ENCODE data around the gene BBS4.
"Not testable (repeated sequence)": the region's sequence is repeated elsewhere in the genome, so short reads cannot be mapped to it uniquely, and the experiment has no call there.

The BBS4 gene

GRCh38 chr15:72700076-72700475 is 14.1 kb downstream of the BBS4 start:
- no peak for DNase-seq (ENCODE audit: low spot score)

GRCh38 chr15:72706266-72706665 is 20.3 kb downstream of the BBS4 start:
- no peak for DNase-seq (ENCODE audit: low spot score)

- DNase-seq (ENCODE audit: low spot score): not testable (repeated sequence)
Measured at GRCh38 chr15:72708551-72709303, 22.7 kb downstream of the BBS4 start.

- peak; percentile 34 for DNase-seq (ENCODE audit: low spot score)
Measured at GRCh38 chr15:72722071-72722696, 36.2 kb downstream of the BBS4 start.

GRCh38 chr15:72724028-72724427 is 38.0 kb downstream of the BBS4 start:
- no peak for DNase-seq (ENCODE audit: low spot score)

- no peak for DNase-seq (ENCODE audit: low spot score)
Measured at GRCh38 chr15:72725446-72725845, 39.4 kb downstream of the BBS4 start.

GRCh38 chr15:72725851-72726250 is 39.8 kb downstream of the BBS4 start:
- DNase-seq (ENCODE audit: low spot score): not testable (repeated sequence)

GRCh38 chr15:72727154-72727553 is 41.1 kb downstream of the BBS4 start:
- no peak for DNase-seq (ENCODE audit: low spot score)

GRCh38 chr15:72728249-72728648 is 42.2 kb downstream of the BBS4 start:
- DNase-seq (ENCODE audit: low spot score): not testable (repeated sequence)

- DNase-seq (ENCODE audit: low spot score): no peak
Measured at GRCh38 chr15:72728821-72729220, 42.8 kb downstream of the BBS4 start.

GRCh38 chr15:72732086-72732485 is 46.1 kb downstream of the BBS4 start:
- no peak for DNase-seq (ENCODE audit: low spot score)

GRCh38 chr15:72732516-72732915 is 46.5 kb downstream of the BBS4 start:
- DNase-seq (ENCODE audit: low spot score): no peak

- no peak for DNase-seq (ENCODE audit: low spot score)
Measured at GRCh38 chr15:72733941-72734738, 48.1 kb downstream of the BBS4 start.

- DNase-seq (ENCODE audit: low spot score): no peak
Measured at GRCh38 chr15:72735111-72735510, 49.1 kb downstream of the BBS4 start.

GRCh38 chr15:72737061-72737460 is 51.1 kb downstream of the BBS4 start:
- DNase-seq (ENCODE audit: low spot score): no peak

GRCh38 chr15:72737723-72738122 is 51.7 kb downstream of the BBS4 start:
- DNase-seq (ENCODE audit: low spot score): no peak

GRCh38 chr15:72740219-72740618 is 54.2 kb downstream of the BBS4 start:
- no peak for DNase-seq (ENCODE audit: low spot score)

- no peak for DNase-seq (ENCODE audit: low spot score)
Measured at GRCh38 chr15:72749700-72750099, 63.7 kb downstream of the BBS4 start.

GRCh38 chr15:72751751-72752455 is 65.9 kb downstream of the BBS4 start:
- DNase-seq (ENCODE audit: low spot score): peak; percentile 26

- no peak for DNase-seq (ENCODE audit: low spot score)
Measured at GRCh38 chr15:72754096-72754495, 68.1 kb downstream of the BBS4 start.

GRCh38 chr15:72758182-72758581 is 72.2 kb downstream of the BBS4 start:
- no peak for DNase-seq (ENCODE audit: low spot score)

- DNase-seq (ENCODE audit: low spot score): no peak
Measured at GRCh38 chr15:72760590-72761260, 74.7 kb downstream of the BBS4 start.
